Gastrocnemius medialis (tissue), 4 donors: ENCODE measurements around the gene EIF2AK3. TPM values are rescaled to one million over a fixed set of nuclear protein-coding genes. Genes with fewer than 3 reads are reported as not detected.

ENCODE experiments used
- ATAC-seq, 2 donors: fragments of 150-250 bp; one replicate each; pipeline ENCODE4 v1.9.1; 2016
- DNase-seq, 2 donors: peaks; one replicate each; pipeline ENCODE4 v3.0.0-alpha.2; 2019
- H3K27ac ChIP-seq, 4 donors: fragments of 200-600 bp; sonication (generic); 1 replicate in 1 of 4; 2 replicates in 3 of 4; pipeline ENCODE4 v1.5.1; 2016 to 2018; ENCODE audit warnings: mild to moderate bottlenecking in 2 of 4, moderate library complexity in 1 of 4
- H3K27me3 ChIP-seq, 3 donors: fragments of 200-600 bp; sonication (generic) in 2 of 3; 1 replicate in 1 of 3; 2 replicates in 2 of 3; pipeline versions ENCODE4 v1.5.1 to v1.6.0; 2016 to 2019; ENCODE audit warnings: mild to moderate bottlenecking in 1 of 3, moderate library complexity in 1 of 3
- H3K36me3 ChIP-seq, 2 donors: fragments of 200-600 bp; sonication (generic) in 1 of 2; one replicate each; pipeline ENCODE4 v1.5.1; 2017 to 2018
- H3K4me1 ChIP-seq, 2 donors: fragments of 200-600 bp; sonication (generic) in 1 of 2; one replicate each; pipeline ENCODE4 v1.5.1; 2016 to 2017; ENCODE audit warnings: mild to moderate bottlenecking in 2 of 2
- H3K4me3 ChIP-seq, 4 donors: fragments of 200-600 bp; sonication (generic) in 3 of 4; 1 replicate in 1 of 4; 2 replicates in 3 of 4; pipeline ENCODE4 v1.5.1; 2016 to 2019; ENCODE audit warnings: mild to moderate bottlenecking in 2 of 4
- H3K9me3 ChIP-seq, 3 donors: fragments of 200-600 bp; sonication (generic) in 2 of 3; 1 replicate in 1 of 3; 2 replicates in 2 of 3; pipeline ENCODE4 v1.5.1; 2016 to 2019
- CTCF ChIP-seq, 5 experiments: fragments of 450-650 bp in 3 of 5; fragments of 200-600 bp in 2 of 5; sonication (generic) in 2 of 5; IDR thresholded peaks in 4 of 5; conservative IDR thresholded peaks in 1 of 5; 1 replicate in 4 of 5; 2 replicates in 1 of 5; pipeline ENCODE4 v1.5.1; 2016 to 2019; ENCODE audit warnings: antibody characterized with exemption in 5 of 5, mild to moderate bottlenecking in 3 of 5, moderate library complexity in 3 of 5
- POLR2A ChIP-seq, 2 donors: fragments of 450-650 bp; IDR thresholded peaks; one replicate each; pipeline ENCODE4 v1.6.1; 2017; ENCODE audit warnings: antibody characterized with exemption in 2 of 2, mild to moderate bottlenecking in 2 of 2, moderate library complexity in 2 of 2
- in situ Hi-C, 4 donors: fragments of 200-750 bp; cut with MboI; loops; one replicate each; pipeline versions ENCODE4 v1.15.0 to v1.8.0; 2017; ENCODE audit warnings: low sequenced_read_pairs in 4 of 4
- intact Hi-C: fragments of 100-400 bp; cut with DNase I; formaldehyde crosslinking; loops from one replicate; pipeline ENCODE4 v1.15.1; 2023; ENCODE audit warnings: low total_unique reads
- total RNA-seq, 4 donors: library from RNA; depleted of rRNA; stranded (reverse); fragments of >200 nt; gene quantifications; one replicate each; pipeline versions ENCODE4 v1.1.0 to v1.2.3, GENCODE V29; 2016

The EIF2AK3 gene
- total RNA-seq, 4 donors from 2014 or later = 5.9 to 20.1 (median 9.8) TPM

- H3K27ac ChIP-seq = no peak overlapping the region
- H3K27me3 ChIP-seq = no peaks in the 10 kb centered on the region
- peaks cover 0 to 51% of the 10 kb centered on the region in 2 donors for H3K36me3 ChIP-seq
- ATAC-seq (no peak), DNase-seq (no peak)
- TF ChIP-seq CTCF (IDR thresholded peaks at IDR 0.05 in 4 of 5, conservative IDR thresholded peaks at IDR 0.05 in 1 of 5) (no peak), POLR2A (IDR thresholded peaks at IDR 0.05) (no peak)
- H3K9me3 ChIP-seq = no peaks in the 10 kb centered on the region
- H3K4me3 ChIP-seq = no peak overlapping the region
- H3K4me1 ChIP-seq = no peaks in the 10 kb centered on the region
- in situ Hi-C loops = no loop called here
- intact Hi-C loops = no loop called here
Observed at GRCh38 chr2:88560619-88561307, 66.5 kb downstream of the EIF2AK3 start.

- intact Hi-C loops = no loop called here
- Histone ChIP-seq H3K27ac (no peak overlapping the region), H3K27me3 (no peaks in the 10 kb centered on the region), H3K4me3 (no peak overlapping the region), H3K9me3 (no peaks in the 10 kb centered on the region), H3K4me1 (no peaks in the 10 kb centered on the region), H3K36me3 (peaks cover 0 to 51% of the 10 kb centered on the region in 2 donors)
- TF ChIP-seq CTCF (IDR thresholded peaks at IDR 0.05 in 4 of 5, conservative IDR thresholded peaks at IDR 0.05 in 1 of 5) (no peak), POLR2A (IDR thresholded peaks at IDR 0.05) (no peak)
- no peak for DNase-seq
- no peak for ATAC-seq
- in situ Hi-C loops = no loop called here
Observed at GRCh38 chr2:88557290-88557689, 70.0 kb downstream of the EIF2AK3 start.

- peaks cover 0 to 43% of the 10 kb centered on the region in 2 donors for H3K36me3 ChIP-seq
- intact Hi-C loops = no loop called here
- no peak overlapping the region for H3K27ac ChIP-seq
- TF ChIP-seq POLR2A (IDR thresholded peaks at IDR 0.05) (no peak), CTCF (IDR thresholded peaks at IDR 0.05 in 4 of 5, conservative IDR thresholded peaks at IDR 0.05 in 1 of 5) (no peak)
- no peak overlapping the region for H3K4me3 ChIP-seq
- DNase-seq = no peak
- in situ Hi-C loops = no loop called here
- ATAC-seq = no peak
- H3K27me3 ChIP-seq = no peaks in the 10 kb centered on the region
- H3K4me1 ChIP-seq = no peaks in the 10 kb centered on the region
- H3K9me3 ChIP-seq = no peaks in the 10 kb centered on the region
Observed at GRCh38 chr2:88556026-88556425, 71.2 kb downstream of the EIF2AK3 start.

GRCh38 chr2:88554189-88554588 lies 73.1 kb downstream of the EIF2AK3 start:
- in situ Hi-C loops (no loop called here), intact Hi-C loops (no loop called here)
- ATAC-seq (no peak), DNase-seq (no peak)
- H3K4me3 ChIP-seq = no peak overlapping the region
- no peaks in the 10 kb centered on the region for H3K4me1 ChIP-seq
- peaks cover 0 to 28% of the 10 kb centered on the region in 2 donors for H3K36me3 ChIP-seq
- no peak overlapping the region for H3K27ac ChIP-seq
- H3K27me3 ChIP-seq = peaks cover 0 to 9% (median 9%) of the 10 kb centered on the region in 3 donors
- no peak for TF ChIP-seq POLR2A (IDR thresholded peaks at IDR 0.05)
- TF ChIP-seq CTCF (IDR thresholded peaks at IDR 0.05 in 4 of 5, conservative IDR thresholded peaks at IDR 0.05 in 1 of 5) = no peak
- no peaks in the 10 kb centered on the region for H3K9me3 ChIP-seq
